H1 (cell line): ENCODE data around the gene NEURL4. TPM values are rescaled to one million over a fixed set of nuclear protein-coding genes. Genes with fewer than 3 reads are reported as not detected.

Experiments used
- CEBPB ChIP-seq: IDR thresholded peaks from 2 replicates; pipeline ENCODE4 v1.6.1; 2012; ENCODE audit warnings: low read depth, low read length
- CREB1 ChIP-seq: IDR thresholded peaks from 2 replicates; pipeline ENCODE4 v1.6.1; 2012; ENCODE audit warnings: inconsistent platforms
- EGR1 ChIP-seq: IDR thresholded peaks from 2 replicates; pipeline ENCODE4 v1.6.1; 2011; ENCODE audit warnings: low read depth, low read length, borderline replicate concordance
- PHF8 ChIP-seq: fragments of 200-600 bp; sonication (generic); conservative IDR thresholded peaks from 2 replicates; pipeline ENCODE4 v1.7.1; 2012; ENCODE audit warnings: low read depth, mild to moderate bottlenecking, inconsistent platforms, low read length, moderate library complexity
- POLR2AphosphoS5 ChIP-seq: IDR thresholded peaks from 2 replicates; pipeline ENCODE4 v1.6.1; 2011; ENCODE audit warnings: low read depth, low read length
- RFX5 ChIP-seq: IDR thresholded peaks from 2 replicates; pipeline ENCODE4 v1.6.1; 2011; ENCODE audit warnings: low read depth, low read length, improper control_type of control experiment, borderline replicate concordance
- SIX5 ChIP-seq: IDR thresholded peaks from 2 replicates; pipeline ENCODE4 v1.6.1; 2011; ENCODE audit warnings: mild to moderate bottlenecking, low read depth, low read length
- SP4 ChIP-seq: IDR thresholded peaks from 2 replicates; pipeline ENCODE4 v1.6.1; 2012; ENCODE audit warnings: low read length, inconsistent platforms
- SRF ChIP-seq: IDR thresholded peaks from 2 replicates; pipeline ENCODE4 v1.6.1; 2011; ENCODE audit warnings: mild to moderate bottlenecking, low read depth, low read length, moderate library complexity
- polyA plus RNA-seq, 7 experiments: library from polyadenylated mRNA; depleted of rRNA in 3 of 7; stranded (reverse) in 5 of 7; unstranded in 2 of 7; fragments of >200 nt in 5 of 7; fragments of 200-250 nt in 2 of 7; gene quantifications; 1 replicate in 5 of 7; 2 replicates in 1 of 7; 4 replicates in 1 of 7; pipeline versions ENCODE4 v1.2.1 to v1.2.3, GENCODE V29; 2011 to 2013; ENCODE audit warnings: missing spikeins in 2 of 7, mixed read lengths in 2 of 7
- total RNA-seq: library from RNA; stranded (reverse); fragmentation: NEBNext Ultra II Directional; extraction: Animal tissue kit (Norgen Biotek cat#: 25700); gene quantifications from 2 replicates; pipeline ENCODE4 v1.2.1, GENCODE V29; 2021
- TF ChIP-seq, protein P1 (sequence below): fragments of 300-600 bp; sonication (generic); IDR thresholded peaks from 2 replicates; pipeline ENCODE4 v1.7.1; 2012; ENCODE audit warnings: low read length, moderate library complexity, mild to moderate bottlenecking, inconsistent platforms; ENCODE audit not compliant: insufficient replicate concordance

Gene NEURL4
- total and polyA plus RNA-seq, 2 of the 8 experiments (the other 6 are each of a cell fraction or from before 2014, with no cell fraction given) = 29.6 to 46.8 TPM

DNA sequence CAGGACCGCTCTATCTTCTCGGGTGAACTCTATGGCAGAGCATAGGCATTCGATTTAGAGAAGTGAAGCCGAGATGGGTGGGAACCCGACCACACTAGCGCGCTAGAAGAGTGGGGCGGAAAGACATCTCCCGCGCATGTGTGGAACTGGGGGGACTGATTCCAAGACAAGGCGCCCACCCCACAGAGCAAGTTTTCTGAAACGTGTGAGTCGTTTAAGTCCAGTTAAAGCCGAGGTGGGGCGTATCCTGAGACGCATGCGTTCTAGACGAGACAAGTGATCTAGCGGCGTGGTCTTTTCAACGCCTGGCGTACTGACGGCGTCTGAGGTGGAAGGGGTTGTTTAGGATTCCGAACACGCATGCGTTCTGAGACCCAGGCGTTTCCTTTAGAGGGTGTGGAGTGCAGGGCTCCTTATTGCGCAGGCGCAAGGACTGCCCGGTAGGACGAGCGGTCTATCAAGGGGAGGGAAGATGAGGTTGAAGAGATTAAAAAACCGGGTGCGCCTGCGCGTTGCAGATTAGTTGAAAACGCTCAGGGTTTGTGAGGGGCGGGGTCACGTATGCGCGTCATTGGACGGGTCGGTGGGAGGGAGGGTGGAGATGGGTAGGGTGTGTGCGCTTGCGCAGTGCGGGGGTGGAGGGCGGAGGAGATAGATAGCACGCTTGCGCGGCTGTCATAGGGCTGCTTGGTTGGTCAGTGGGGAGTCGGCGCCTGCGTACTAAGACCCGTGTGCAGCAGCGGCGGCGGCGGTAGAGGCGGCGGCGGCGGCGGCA is 22.0 kb downstream of the NEURL4 start, which contains the start of gene EIF5A (continued):
- TF ChIP-seq, protein P1, sequence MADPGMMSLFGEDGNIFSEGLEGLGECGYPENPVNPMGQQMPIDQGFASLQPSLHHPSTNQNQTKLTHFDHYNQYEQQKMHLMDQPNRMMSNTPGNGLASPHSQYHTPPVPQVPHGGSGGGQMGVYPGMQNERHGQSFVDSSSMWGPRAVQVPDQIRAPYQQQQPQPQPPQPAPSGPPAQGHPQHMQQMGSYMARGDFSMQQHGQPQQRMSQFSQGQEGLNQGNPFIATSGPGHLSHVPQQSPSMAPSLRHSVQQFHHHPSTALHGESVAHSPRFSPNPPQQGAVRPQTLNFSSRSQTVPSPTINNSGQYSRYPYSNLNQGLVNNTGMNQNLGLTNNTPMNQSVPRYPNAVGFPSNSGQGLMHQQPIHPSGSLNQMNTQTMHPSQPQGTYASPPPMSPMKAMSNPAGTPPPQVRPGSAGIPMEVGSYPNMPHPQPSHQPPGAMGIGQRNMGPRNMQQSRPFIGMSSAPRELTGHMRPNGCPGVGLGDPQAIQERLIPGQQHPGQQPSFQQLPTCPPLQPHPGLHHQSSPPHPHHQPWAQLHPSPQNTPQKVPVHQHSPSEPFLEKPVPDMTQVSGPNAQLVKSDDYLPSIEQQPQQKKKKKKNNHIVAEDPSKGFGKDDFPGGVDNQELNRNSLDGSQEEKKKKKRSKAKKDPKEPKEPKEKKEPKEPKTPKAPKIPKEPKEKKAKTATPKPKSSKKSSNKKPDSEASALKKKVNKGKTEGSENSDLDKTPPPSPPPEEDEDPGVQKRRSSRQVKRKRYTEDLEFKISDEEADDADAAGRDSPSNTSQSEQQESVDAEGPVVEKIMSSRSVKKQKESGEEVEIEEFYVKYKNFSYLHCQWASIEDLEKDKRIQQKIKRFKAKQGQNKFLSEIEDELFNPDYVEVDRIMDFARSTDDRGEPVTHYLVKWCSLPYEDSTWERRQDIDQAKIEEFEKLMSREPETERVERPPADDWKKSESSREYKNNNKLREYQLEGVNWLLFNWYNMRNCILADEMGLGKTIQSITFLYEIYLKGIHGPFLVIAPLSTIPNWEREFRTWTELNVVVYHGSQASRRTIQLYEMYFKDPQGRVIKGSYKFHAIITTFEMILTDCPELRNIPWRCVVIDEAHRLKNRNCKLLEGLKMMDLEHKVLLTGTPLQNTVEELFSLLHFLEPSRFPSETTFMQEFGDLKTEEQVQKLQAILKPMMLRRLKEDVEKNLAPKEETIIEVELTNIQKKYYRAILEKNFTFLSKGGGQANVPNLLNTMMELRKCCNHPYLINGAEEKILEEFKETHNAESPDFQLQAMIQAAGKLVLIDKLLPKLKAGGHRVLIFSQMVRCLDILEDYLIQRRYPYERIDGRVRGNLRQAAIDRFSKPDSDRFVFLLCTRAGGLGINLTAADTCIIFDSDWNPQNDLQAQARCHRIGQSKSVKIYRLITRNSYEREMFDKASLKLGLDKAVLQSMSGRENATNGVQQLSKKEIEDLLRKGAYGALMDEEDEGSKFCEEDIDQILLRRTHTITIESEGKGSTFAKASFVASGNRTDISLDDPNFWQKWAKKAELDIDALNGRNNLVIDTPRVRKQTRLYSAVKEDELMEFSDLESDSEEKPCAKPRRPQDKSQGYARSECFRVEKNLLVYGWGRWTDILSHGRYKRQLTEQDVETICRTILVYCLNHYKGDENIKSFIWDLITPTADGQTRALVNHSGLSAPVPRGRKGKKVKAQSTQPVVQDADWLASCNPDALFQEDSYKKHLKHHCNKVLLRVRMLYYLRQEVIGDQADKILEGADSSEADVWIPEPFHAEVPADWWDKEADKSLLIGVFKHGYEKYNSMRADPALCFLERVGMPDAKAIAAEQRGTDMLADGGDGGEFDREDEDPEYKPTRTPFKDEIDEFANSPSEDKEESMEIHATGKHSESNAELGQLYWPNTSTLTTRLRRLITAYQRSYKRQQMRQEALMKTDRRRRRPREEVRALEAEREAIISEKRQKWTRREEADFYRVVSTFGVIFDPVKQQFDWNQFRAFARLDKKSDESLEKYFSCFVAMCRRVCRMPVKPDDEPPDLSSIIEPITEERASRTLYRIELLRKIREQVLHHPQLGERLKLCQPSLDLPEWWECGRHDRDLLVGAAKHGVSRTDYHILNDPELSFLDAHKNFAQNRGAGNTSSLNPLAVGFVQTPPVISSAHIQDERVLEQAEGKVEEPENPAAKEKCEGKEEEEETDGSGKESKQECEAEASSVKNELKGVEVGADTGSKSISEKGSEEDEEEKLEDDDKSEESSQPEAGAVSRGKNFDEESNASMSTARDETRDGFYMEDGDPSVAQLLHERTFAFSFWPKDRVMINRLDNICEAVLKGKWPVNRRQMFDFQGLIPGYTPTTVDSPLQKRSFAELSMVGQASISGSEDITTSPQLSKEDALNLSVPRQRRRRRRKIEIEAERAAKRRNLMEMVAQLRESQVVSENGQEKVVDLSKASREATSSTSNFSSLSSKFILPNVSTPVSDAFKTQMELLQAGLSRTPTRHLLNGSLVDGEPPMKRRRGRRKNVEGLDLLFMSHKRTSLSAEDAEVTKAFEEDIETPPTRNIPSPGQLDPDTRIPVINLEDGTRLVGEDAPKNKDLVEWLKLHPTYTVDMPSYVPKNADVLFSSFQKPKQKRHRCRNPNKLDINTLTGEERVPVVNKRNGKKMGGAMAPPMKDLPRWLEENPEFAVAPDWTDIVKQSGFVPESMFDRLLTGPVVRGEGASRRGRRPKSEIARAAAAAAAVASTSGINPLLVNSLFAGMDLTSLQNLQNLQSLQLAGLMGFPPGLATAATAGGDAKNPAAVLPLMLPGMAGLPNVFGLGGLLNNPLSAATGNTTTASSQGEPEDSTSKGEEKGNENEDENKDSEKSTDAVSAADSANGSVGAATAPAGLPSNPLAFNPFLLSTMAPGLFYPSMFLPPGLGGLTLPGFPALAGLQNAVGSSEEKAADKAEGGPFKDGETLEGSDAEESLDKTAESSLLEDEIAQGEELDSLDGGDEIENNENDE = no peak
- no peak for TF ChIP-seq SRF
- TF ChIP-seq SP4 = peak; percentile 73; the same call in 1 of the 2 replicates
- no peak for TF ChIP-seq RFX5
- peak; percentile 90 for TF ChIP-seq CREB1
- TF ChIP-seq POLR2AphosphoS5 = peak; percentile 85
- TF ChIP-seq SIX5 = no peak
- TF ChIP-seq PHF8 = peak; percentile 12; the same call in 1 of the 2 replicates
- TF ChIP-seq EGR1 = peak; percentile 100
- TF ChIP-seq CEBPB = no peak
